Activated T-helper 17 cell treated with anti-CD3 and anti-CD28 coated beads, Interleukin-2, amount 50 U/mL, for 72 hours (primary cell): Measurements from ENCODE around the gene SLC1A3. TPM values are rescaled to one million over a fixed set of nuclear protein-coding genes. Genes with fewer than 3 reads are reported as not detected.
"Not testable (repeated sequence)": the region's sequence is repeated elsewhere in the genome, so short reads cannot be mapped to it uniquely, and the experiment has no call there.

Experiments used
- ATAC-seq: fragments of 150-1000 bp; cut with Tn5 transposase; replicated peaks from 2 replicates; pipeline ENCODE4 v1.10.0; 2021; ENCODE audit warnings: mild to moderate bottlenecking, moderate library complexity
- H3K27ac Mint-ChIP-seq: one replicate; pipeline ENCODE4 v1.8.0; 2022; ENCODE audit warnings: mixed read lengths
- H3K27me3 Mint-ChIP-seq: one replicate; pipeline ENCODE4 v1.8.0; 2022; ENCODE audit warnings: mixed read lengths
- H3K36me3 Mint-ChIP-seq: one replicate; pipeline ENCODE4 v1.8.0; 2022; ENCODE audit warnings: low read depth, mild to moderate bottlenecking, mixed read lengths
- H3K4me1 Mint-ChIP-seq: one replicate; pipeline ENCODE4 v1.8.0; 2022; ENCODE audit warnings: mixed read lengths
- H3K4me3 Mint-ChIP-seq: one replicate; pipeline ENCODE4 v1.8.0; 2022; ENCODE audit warnings: mild to moderate bottlenecking, mixed read lengths
- H3K9me3 Mint-ChIP-seq: one replicate; pipeline ENCODE4 v1.8.0; 2022; ENCODE audit warnings: mixed read lengths
- total RNA-seq, 2 donors: library from RNA; stranded (reverse); gene quantifications; one replicate each; pipeline ENCODE4 v1.2.3, GENCODE V29; 2022

The SLC1A3 gene
- total RNA-seq, 2 donors from 2014 or later, result 0.26 TPM; not detected in 1

GRCh38 chr5:36589735-36590134 is 16.7 kb upstream of the SLC1A3 start:
- H3K9me3 Mint-ChIP-seq, H3K4me1 Mint-ChIP-seq, H3K36me3 Mint-ChIP-seq, H3K27ac Mint-ChIP-seq, ATAC-seq, H3K4me3 Mint-ChIP-seq: not testable (repeated sequence)
- H3K27me3 Mint-ChIP-seq, result peaks cover 13% of the 10 kb centered on the region

GRCh38 chr5:36590513-36591286 is 15.7 kb upstream of the SLC1A3 start:
- peaks cover 7% of the 10 kb centered on the region for H3K27me3 Mint-ChIP-seq
- ATAC-seq, result no peak
- no peaks in the 10 kb centered on the region for H3K36me3 Mint-ChIP-seq
- no peaks in the 10 kb centered on the region for H3K4me1 Mint-ChIP-seq
- H3K9me3 Mint-ChIP-seq, result no peaks in the 10 kb centered on the region
- H3K4me3 Mint-ChIP-seq, result no peak overlapping the region
- H3K27ac Mint-ChIP-seq, result no peak overlapping the region

GRCh38 chr5:36593867-36594266 is 12.5 kb upstream of the SLC1A3 start:
- ATAC-seq, result no peak
- no peak overlapping the region for H3K27ac Mint-ChIP-seq
- H3K27me3 Mint-ChIP-seq, result peaks cover 11% of the 10 kb centered on the region
- no peaks in the 10 kb centered on the region for H3K9me3 Mint-ChIP-seq
- H3K4me1 Mint-ChIP-seq, result no peaks in the 10 kb centered on the region
- no peaks in the 10 kb centered on the region for H3K36me3 Mint-ChIP-seq
- H3K4me3 Mint-ChIP-seq, result no peak overlapping the region

DNA sequence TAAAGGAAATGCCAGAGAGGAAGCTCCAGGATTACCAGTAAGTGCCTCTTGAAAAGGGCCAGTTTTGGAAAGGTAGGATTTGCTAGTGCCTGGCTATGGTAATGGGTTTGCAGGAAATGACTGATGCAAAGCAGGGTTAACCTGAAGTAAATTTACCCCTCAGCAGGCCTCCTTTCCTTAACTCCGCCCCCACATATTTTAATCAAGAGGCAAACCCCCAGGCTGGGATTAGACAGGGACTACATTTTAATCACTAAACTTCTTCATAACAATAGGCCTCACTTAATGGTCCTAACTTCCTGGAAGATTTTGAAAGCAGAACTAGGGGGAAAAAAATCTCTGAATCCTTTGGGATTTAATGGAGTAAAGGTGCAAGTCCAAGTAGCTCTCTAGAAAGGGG is 10.2 kb upstream of the SLC1A3 start:
- peaks cover 12% of the 10 kb centered on the region for H3K27me3 Mint-ChIP-seq
- H3K9me3 Mint-ChIP-seq, result no peaks in the 10 kb centered on the region
- H3K4me3 Mint-ChIP-seq, result no peak overlapping the region
- no peak overlapping the region for H3K27ac Mint-ChIP-seq
- H3K36me3 Mint-ChIP-seq, result no peaks in the 10 kb centered on the region
- no peaks in the 10 kb centered on the region for H3K4me1 Mint-ChIP-seq
- no peak for ATAC-seq

DNA sequence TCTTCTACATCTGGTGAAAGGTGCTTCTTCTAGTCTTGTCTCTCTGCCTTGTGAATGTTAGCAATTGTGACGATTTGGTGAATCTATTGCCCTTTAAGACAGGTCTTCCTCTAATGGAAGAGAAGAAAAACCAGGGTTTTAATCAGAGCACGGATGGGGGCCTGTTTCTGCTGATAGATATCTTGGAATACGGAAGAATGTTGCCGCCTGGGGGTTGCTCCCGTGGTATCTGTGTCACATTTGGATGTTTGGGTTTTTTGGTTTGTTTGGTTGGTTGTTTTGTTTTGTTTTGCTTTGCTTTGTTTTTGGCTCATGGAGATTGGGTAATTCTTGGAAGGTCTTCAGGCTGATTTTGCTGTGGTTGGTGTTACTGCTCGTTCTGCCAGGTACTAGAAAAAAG is 9.7 kb upstream of the SLC1A3 start:
- no peak for ATAC-seq
- H3K4me3 Mint-ChIP-seq, result no peak overlapping the region

GRCh38 chr5:36598045-36598444 is 8.4 kb upstream of the SLC1A3 start:
- Mint-ChIP-seq H3K9me3 (no peaks in the 10 kb centered on the region), H3K4me1 (no peaks in the 10 kb centered on the region), H3K36me3 (no peaks in the 10 kb centered on the region), H3K27ac (no peak overlapping the region), H3K27me3 (peaks cover 13% of the 10 kb centered on the region), H3K4me3 (no peak overlapping the region)
- no peak for ATAC-seq

More for the DNA sequence above, 9.7 kb upstream of the SLC1A3 start:
- no peaks in the 10 kb centered on the region for H3K9me3 Mint-ChIP-seq
- peaks cover 10% of the 10 kb centered on the region for H3K27me3 Mint-ChIP-seq
- no peaks in the 10 kb centered on the region for H3K36me3 Mint-ChIP-seq
- H3K27ac Mint-ChIP-seq, result no peak overlapping the region
- H3K4me1 Mint-ChIP-seq, result no peaks in the 10 kb centered on the region

GRCh38 chr5:36599986-36600779 is 6.2 kb upstream of the SLC1A3 start:
- H3K4me1 Mint-ChIP-seq, result no peaks in the 10 kb centered on the region
- no peaks in the 10 kb centered on the region for H3K36me3 Mint-ChIP-seq
- H3K27me3 Mint-ChIP-seq, result peaks cover 22% of the 10 kb centered on the region
- H3K9me3 Mint-ChIP-seq, result no peaks in the 10 kb centered on the region
- no peak overlapping the region for H3K27ac Mint-ChIP-seq
- no peak for ATAC-seq
- H3K4me3 Mint-ChIP-seq, result no peak overlapping the region

- peaks cover 24% of the 10 kb centered on the region for H3K27me3 Mint-ChIP-seq
- no peak overlapping the region for H3K27ac Mint-ChIP-seq
- no peaks in the 10 kb centered on the region for H3K4me1 Mint-ChIP-seq
- no peaks in the 10 kb centered on the region for H3K9me3 Mint-ChIP-seq
- no peak for ATAC-seq
- H3K36me3 Mint-ChIP-seq, result no peaks in the 10 kb centered on the region
- H3K4me3 Mint-ChIP-seq, result no peak overlapping the region
Measured at GRCh38 chr5:36600917-36601527, 5.4 kb upstream of the SLC1A3 start.

DNA sequence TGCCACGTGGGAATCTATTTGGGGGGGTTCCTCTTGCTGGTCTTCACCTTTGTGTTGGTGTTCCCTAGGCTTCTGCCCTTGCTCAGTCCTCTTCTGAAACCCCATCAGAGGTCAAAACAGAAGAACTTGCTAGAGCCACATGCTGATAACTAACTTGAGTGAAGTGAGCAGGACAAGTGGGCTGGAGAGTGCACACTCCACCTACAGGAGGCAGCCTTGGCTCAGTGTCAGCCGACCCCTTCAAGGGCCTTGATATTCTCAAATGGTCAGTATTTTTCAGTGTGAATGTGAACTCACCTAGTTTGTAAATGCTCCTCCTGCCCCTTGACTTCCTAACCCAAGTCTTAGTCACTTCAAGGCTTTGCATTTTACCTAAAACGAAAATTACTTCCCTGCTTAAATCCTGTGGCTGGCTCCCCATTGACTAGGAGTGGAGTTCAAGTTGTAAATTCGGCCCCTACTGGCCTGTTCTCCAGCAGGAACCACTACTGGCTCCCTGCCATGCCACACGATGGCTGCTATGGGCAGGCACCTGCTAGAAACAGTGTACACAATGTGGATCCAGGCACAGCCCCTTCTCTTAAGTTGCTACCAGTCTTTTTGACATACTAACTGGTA is 3.6 kb upstream of the SLC1A3 start:
- H3K27ac Mint-ChIP-seq, result no peak overlapping the region

GRCh38 chr5:36605241-36605640 is 1.2 kb upstream of the SLC1A3 start:
- Mint-ChIP-seq H3K9me3 (no peaks in the 10 kb centered on the region), H3K4me1 (peaks cover 4% of the 10 kb centered on the region), H3K36me3 (no peaks in the 10 kb centered on the region), H3K27me3 (peaks cover 37% of the 10 kb centered on the region), H3K4me3 (peak overlapping the region; percentile 27), H3K27ac (no peak overlapping the region)
- ATAC-seq, result no peak

More for the DNA sequence above, 3.6 kb upstream of the SLC1A3 start:
- Mint-ChIP-seq H3K4me1 (peaks cover 4% of the 10 kb centered on the region), H3K4me3 (no peak overlapping the region), H3K36me3 (no peaks in the 10 kb centered on the region), H3K27me3 (peaks cover 26% of the 10 kb centered on the region), H3K9me3 (no peaks in the 10 kb centered on the region)
- no peak for ATAC-seq

GRCh38 chr5:36606036-36606427 is 374 bp upstream of the SLC1A3 start:
- peaks cover 3% of the 10 kb centered on the region for H3K9me3 Mint-ChIP-seq
- ATAC-seq, result no peak
- H3K4me1 Mint-ChIP-seq, result peaks cover 4% of the 10 kb centered on the region
- H3K27ac Mint-ChIP-seq, result no peak overlapping the region
- H3K36me3 Mint-ChIP-seq, result no peaks in the 10 kb centered on the region
- peak overlapping the region; percentile 68 for H3K4me3 Mint-ChIP-seq
- H3K27me3 Mint-ChIP-seq, result peaks cover 43% of the 10 kb centered on the region

GRCh38 chr5:36607114-36607571 is 737 bp downstream of the SLC1A3 start:
- Mint-ChIP-seq H3K9me3 (peaks cover 3% of the 10 kb centered on the region), H3K27me3 (peaks cover 49% of the 10 kb centered on the region), H3K4me3 (peak overlapping the region; percentile 68), H3K27ac (peak overlapping the region; percentile 5), H3K36me3 (no peaks in the 10 kb centered on the region), H3K4me1 (peaks cover 4% of the 10 kb centered on the region)
- no peak for ATAC-seq

- no peak overlapping the region for H3K4me3 Mint-ChIP-seq
- no peaks in the 10 kb centered on the region for H3K36me3 Mint-ChIP-seq
- no peak overlapping the region for H3K27ac Mint-ChIP-seq
- peaks cover 49% of the 10 kb centered on the region for H3K27me3 Mint-ChIP-seq
- H3K4me1 Mint-ChIP-seq, result peaks cover 4% of the 10 kb centered on the region
- no peak for ATAC-seq
- peaks cover 3% of the 10 kb centered on the region for H3K9me3 Mint-ChIP-seq
Measured at GRCh38 chr5:36607838-36608783, 1.7 kb downstream of the SLC1A3 start.
